NOMO-1 treated with DMSO at 0.1 percent for 48 hours (cell line): Measurements from ENCODE around the gene ZNHIT6.
"Not testable (repeated sequence)": the region's sequence is repeated elsewhere in the genome, so short reads cannot be mapped to it uniquely, and the experiment has no call there.

ENCODE experiments used
- DNase-seq: peaks from one replicate; lab custom pipeline; 2025; ENCODE audit not compliant: unreplicated experiment; lab: John Stamatoyannopoulos, UW

The ZNHIT6 gene

GRCh38 chr1:85707990-85708828 lies at the start of gene ZNHIT6:
Gene ZNHIT6, minus strand, starts transcription at chr1:85708433. Its CDS starts 149 bp downstream, at chr1:85708284.
- DNase-seq: peak; percentile 94

GRCh38 chr1:85756864-85757263 lies 48.6 kb upstream of the ZNHIT6 start:
- DNase-seq: no peak

- DNase-seq: no peak
Observed at GRCh38 chr1:85748120-85748519, 39.9 kb upstream of the ZNHIT6 start.

- DNase-seq: no peak
Observed at GRCh38 chr1:85746777-85747176, 38.5 kb upstream of the ZNHIT6 start.

- DNase-seq: no peak
Observed at GRCh38 chr1:85743814-85744213, 35.6 kb upstream of the ZNHIT6 start.

- no peak for DNase-seq
Observed at GRCh38 chr1:85734931-85735330, 26.7 kb upstream of the ZNHIT6 start.

GRCh38 chr1:85718678-85719340 lies 10.6 kb upstream of the ZNHIT6 start:
- no peak for DNase-seq

GRCh38 chr1:85714418-85715114 lies 6.3 kb upstream of the ZNHIT6 start:
- DNase-seq: not testable (repeated sequence)

- DNase-seq: no peak
Observed at GRCh38 chr1:85708829-85709227, 595 bp upstream of the ZNHIT6 start.

- DNase-seq: no peak
Observed at GRCh38 chr1:85707267-85707989, 805 bp downstream of the ZNHIT6 start.

GRCh38 chr1:85705940-85706339 lies 2.3 kb downstream of the ZNHIT6 start:
- DNase-seq: no peak

- DNase-seq: no peak
Observed at GRCh38 chr1:85700422-85700821, 7.8 kb downstream of the ZNHIT6 start.

- no peak for DNase-seq
Observed at GRCh38 chr1:85697895-85698294, 10.3 kb downstream of the ZNHIT6 start.

- DNase-seq: no peak
Observed at GRCh38 chr1:85692730-85693314, 15.4 kb downstream of the ZNHIT6 start.

- no peak for DNase-seq
Observed at GRCh38 chr1:85689775-85690404, 18.3 kb downstream of the ZNHIT6 start.

GRCh38 chr1:85683292-85684025 lies 24.8 kb downstream of the ZNHIT6 start:
- DNase-seq: no peak

- no peak for DNase-seq
Observed at GRCh38 chr1:85681087-85681486, 27.1 kb downstream of the ZNHIT6 start.

GRCh38 chr1:85678193-85678592 lies 30.0 kb downstream of the ZNHIT6 start:
- DNase-seq: no peak

GRCh38 chr1:85677656-85678055 lies 30.6 kb downstream of the ZNHIT6 start:
- DNase-seq: no peak
